ENCODE measurements around the gene NHEJ1. TPM values are rescaled to one million over a fixed set of nuclear protein-coding genes. Genes with fewer than 3 reads are reported as not detected.

Gene NHEJ1
- total RNA-seq, 1 donor from 2014 or later = 13.0 TPM

DNA sequence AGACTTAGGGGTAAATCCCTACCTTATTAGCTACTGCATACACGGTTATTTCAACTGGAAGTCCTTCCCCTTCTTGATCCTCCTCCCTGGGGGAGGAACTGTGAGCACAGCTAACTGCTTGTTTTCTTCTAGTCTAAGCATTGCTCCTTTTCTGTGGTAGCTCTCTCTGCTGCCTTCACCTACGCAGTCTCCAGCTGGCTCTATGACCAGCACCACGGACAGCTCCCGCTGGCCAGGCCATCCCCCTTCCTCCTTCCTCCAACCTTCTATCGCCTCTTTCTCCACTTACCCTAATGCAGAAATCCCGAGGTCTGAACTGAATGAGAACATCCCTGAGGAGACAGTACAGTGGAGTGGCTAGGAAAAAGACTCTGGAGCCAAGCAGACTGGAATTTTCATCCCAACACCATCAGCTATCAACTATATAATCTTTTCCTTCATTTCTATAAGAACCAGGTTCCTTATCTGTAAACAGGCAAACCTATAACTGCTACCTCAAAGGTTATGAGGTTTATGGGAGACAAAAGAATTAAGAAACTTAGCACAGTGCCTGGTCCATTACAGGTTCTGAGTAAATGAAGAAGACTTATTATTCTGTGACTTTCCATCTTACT lies 114.6 kb downstream of the NHEJ1 start:
- Histone ChIP-seq H3K4me3 (no peak overlapping the region), H3K4me1 (no peaks in the 10 kb centered on the region), H3K9me3 (no peaks in the 10 kb centered on the region), H3K27ac (no peak overlapping the region), H3K36me3 (no peaks in the 10 kb centered on the region), H3K27me3 (ENCODE audit: low read depth) (peaks cover 43% of the 10 kb centered on the region)
- DNase-seq (no peak), ATAC-seq (peak; percentile 24 to 55)
- intact Hi-C loops (cut with DNase I) = no loop called here
- TF ChIP-seq, protein P1, sequence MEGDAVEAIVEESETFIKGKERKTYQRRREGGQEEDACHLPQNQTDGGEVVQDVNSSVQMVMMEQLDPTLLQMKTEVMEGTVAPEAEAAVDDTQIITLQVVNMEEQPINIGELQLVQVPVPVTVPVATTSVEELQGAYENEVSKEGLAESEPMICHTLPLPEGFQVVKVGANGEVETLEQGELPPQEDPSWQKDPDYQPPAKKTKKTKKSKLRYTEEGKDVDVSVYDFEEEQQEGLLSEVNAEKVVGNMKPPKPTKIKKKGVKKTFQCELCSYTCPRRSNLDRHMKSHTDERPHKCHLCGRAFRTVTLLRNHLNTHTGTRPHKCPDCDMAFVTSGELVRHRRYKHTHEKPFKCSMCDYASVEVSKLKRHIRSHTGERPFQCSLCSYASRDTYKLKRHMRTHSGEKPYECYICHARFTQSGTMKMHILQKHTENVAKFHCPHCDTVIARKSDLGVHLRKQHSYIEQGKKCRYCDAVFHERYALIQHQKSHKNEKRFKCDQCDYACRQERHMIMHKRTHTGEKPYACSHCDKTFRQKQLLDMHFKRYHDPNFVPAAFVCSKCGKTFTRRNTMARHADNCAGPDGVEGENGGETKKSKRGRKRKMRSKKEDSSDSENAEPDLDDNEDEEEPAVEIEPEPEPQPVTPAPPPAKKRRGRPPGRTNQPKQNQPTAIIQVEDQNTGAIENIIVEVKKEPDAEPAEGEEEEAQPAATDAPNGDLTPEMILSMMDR (IDR thresholded peaks at IDR 0.05) = no peak

- Histone ChIP-seq H3K4me1 (no peaks in the 10 kb centered on the region), H3K27ac (no peak overlapping the region), H3K36me3 (no peaks in the 10 kb centered on the region), H3K4me3 (no peak overlapping the region), H3K9me3 (no peaks in the 10 kb centered on the region), H3K27me3 (ENCODE audit: low read depth) (peaks cover 49% of the 10 kb centered on the region)
- DNase-seq = no peak
- intact Hi-C loops (cut with DNase I) = no loop called here
- ATAC-seq = no peak
- TF ChIP-seq, protein P1 (IDR thresholded peaks at IDR 0.05) = no peak
Observed at GRCh38 chr2:219042750-219043149, 117.9 kb downstream of the NHEJ1 start.

DNA sequence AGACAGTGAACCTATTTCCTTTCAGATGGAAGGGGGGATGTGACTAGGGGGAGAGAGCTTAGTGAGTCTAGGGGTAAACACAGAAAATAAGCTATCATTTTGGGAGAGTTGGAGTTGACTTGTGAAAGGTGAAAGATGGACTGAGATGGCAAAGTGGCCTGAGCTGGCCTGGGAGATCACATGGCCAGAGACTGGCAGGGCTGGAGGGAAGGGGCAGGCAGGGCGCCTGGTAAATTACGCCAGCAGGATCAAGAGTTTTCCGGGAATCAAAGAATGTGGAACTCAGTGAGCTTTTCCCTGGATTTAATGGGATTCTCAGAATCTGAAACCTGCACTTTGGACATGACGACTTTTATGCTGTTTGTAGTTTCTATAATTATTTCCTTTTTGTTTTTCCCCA lies 118.5 kb downstream of the NHEJ1 start:
- ATAC-seq = no peak
- Histone ChIP-seq H3K36me3 (no peaks in the 10 kb centered on the region), H3K27me3 (ENCODE audit: low read depth) (peaks cover 44% of the 10 kb centered on the region), H3K27ac (no peak overlapping the region), H3K9me3 (no peaks in the 10 kb centered on the region), H3K4me3 (no peak overlapping the region), H3K4me1 (no peaks in the 10 kb centered on the region)
- DNase-seq = no peak
- intact Hi-C loops (cut with DNase I) = no loop called here
- TF ChIP-seq, protein P1 (IDR thresholded peaks at IDR 0.05) = no peak

- Histone ChIP-seq H3K36me3 (no peaks in the 10 kb centered on the region), H3K9me3 (no peaks in the 10 kb centered on the region), H3K4me1 (no peaks in the 10 kb centered on the region), H3K27me3 (ENCODE audit: low read depth) (peaks cover 47% of the 10 kb centered on the region), H3K4me3 (peak within 1 kb of the TSS; percentile 26), H3K27ac (no peak within 1 kb of the TSS)
- ATAC-seq = peak in 1 of 2 donors; percentile 57
- intact Hi-C loops (cut with DNase I) = no loop called here
- TF ChIP-seq, protein P1 (IDR thresholded peaks at IDR 0.05) = no peak
- DNase-seq = no peak
Observed at GRCh38 chr2:219041252-219041651, 119.4 kb downstream of the NHEJ1 start, which contains the start of gene CFAP65. TSS of gene CFAP65 (minus strand) at chr2:219041516. CDS start at chr2:219039048, 2,468 bp downstream.

DNA sequence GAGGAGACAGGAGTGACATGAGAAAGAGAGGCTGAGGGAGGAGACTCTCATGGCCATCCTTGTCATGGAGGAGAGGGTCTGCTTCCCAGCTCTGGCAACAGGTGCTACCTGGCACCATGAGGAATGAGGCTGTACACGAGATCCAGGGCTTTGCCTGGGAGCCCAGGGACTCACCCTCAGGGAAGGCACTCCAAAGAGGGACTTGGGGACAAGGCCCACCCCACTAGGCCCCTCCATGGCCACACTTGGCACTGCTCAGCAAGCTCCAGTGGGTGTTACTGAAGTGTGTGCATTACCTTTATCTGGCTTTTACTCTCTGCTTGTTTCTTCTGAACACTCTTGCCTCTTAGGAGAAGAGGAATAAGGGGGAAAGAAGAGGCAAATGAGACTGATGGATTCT lies 122.0 kb downstream of the NHEJ1 start:
- DNase-seq (no peak), ATAC-seq (no peak)
- Histone ChIP-seq H3K36me3 (no peaks in the 10 kb centered on the region), H3K4me3 (no peak overlapping the region), H3K4me1 (no peaks in the 10 kb centered on the region), H3K27me3 (ENCODE audit: low read depth) (peaks cover 49% of the 10 kb centered on the region), H3K27ac (no peak overlapping the region), H3K9me3 (no peaks in the 10 kb centered on the region)
- TF ChIP-seq, protein P1 (IDR thresholded peaks at IDR 0.05) = no peak
- intact Hi-C loops (cut with DNase I) = no loop called here
